ENCODE results near the gene GLOD4. TPM values are rescaled to one million over a fixed set of nuclear protein-coding genes. Genes with fewer than 3 reads are reported as not detected.
"Not testable (repeated sequence)": the region's sequence is repeated elsewhere in the genome, so short reads cannot be mapped to it uniquely, and the experiment has no call there.

GLOD4 gene
- total RNA-seq, 1 donor from 2014 or later: 87.0 TPM

GRCh38 chr17:773467-774312 is 8.4 kb downstream of the GLOD4 start:
- no peak for TF ChIP-seq CTCF (IDR thresholded peaks at IDR 0.05; ENCODE audit: insufficient read depth, low read length, poor library complexity, severe bottlenecking)
- Histone ChIP-seq H3K4me3 (ENCODE audit: low read depth, low read length) (no peak overlapping the region), H3K36me3 (ENCODE audit: control insufficient read depth, insufficient read depth, low read length) (peaks cover 4% of the 10 kb centered on the region), H3K27me3 (ENCODE audit: control insufficient read depth, insufficient read depth, low read length) (no peaks in the 10 kb centered on the region)
- DNase-seq (ENCODE audit: low read depth): no peak

GRCh38 chr17:773016-773415 is 9.1 kb downstream of the GLOD4 start:
- no peak for TF ChIP-seq CTCF (IDR thresholded peaks at IDR 0.05; ENCODE audit: insufficient read depth, low read length, poor library complexity, severe bottlenecking)
- no peak for DNase-seq (ENCODE audit: low read depth)
- no peak overlapping the region for H3K4me3 ChIP-seq (ENCODE audit: low read depth, low read length)
- peaks cover 4% of the 10 kb centered on the region for H3K36me3 ChIP-seq (ENCODE audit: control insufficient read depth, insufficient read depth, low read length)
- H3K27me3 ChIP-seq (ENCODE audit: control insufficient read depth, insufficient read depth, low read length): no peaks in the 10 kb centered on the region

GRCh38 chr17:767076-767475 is 15.0 kb downstream of the GLOD4 start:
- no peak for TF ChIP-seq CTCF (IDR thresholded peaks at IDR 0.05; ENCODE audit: insufficient read depth, low read length, poor library complexity, severe bottlenecking)
- Histone ChIP-seq H3K36me3 (ENCODE audit: control insufficient read depth, insufficient read depth, low read length) (peaks cover 3% of the 10 kb centered on the region), H3K4me3 (ENCODE audit: low read depth, low read length) (no peak overlapping the region), H3K27me3 (ENCODE audit: control insufficient read depth, insufficient read depth, low read length) (no peaks in the 10 kb centered on the region)
- no peak for DNase-seq (ENCODE audit: low read depth)

GRCh38 chr17:760371-760770 is 21.7 kb downstream of the GLOD4 start:
- no peak for DNase-seq (ENCODE audit: low read depth)
- TF ChIP-seq CTCF (IDR thresholded peaks at IDR 0.05; ENCODE audit: insufficient read depth, low read length, poor library complexity, severe bottlenecking): no peak
- no peak overlapping the region for H3K4me3 ChIP-seq (ENCODE audit: low read depth, low read length)
- no peaks in the 10 kb centered on the region for H3K27me3 ChIP-seq (ENCODE audit: control insufficient read depth, insufficient read depth, low read length)
- H3K36me3 ChIP-seq (ENCODE audit: control insufficient read depth, insufficient read depth, low read length): no peaks in the 10 kb centered on the region

- Histone ChIP-seq H3K4me3 (ENCODE audit: low read depth, low read length) (no peak overlapping the region), H3K27me3 (ENCODE audit: control insufficient read depth, insufficient read depth, low read length) (no peaks in the 10 kb centered on the region), H3K36me3 (ENCODE audit: control insufficient read depth, insufficient read depth, low read length) (no peaks in the 10 kb centered on the region)
- no peak for DNase-seq (ENCODE audit: low read depth)
- no peak for TF ChIP-seq CTCF (IDR thresholded peaks at IDR 0.05; ENCODE audit: insufficient read depth, low read length, poor library complexity, severe bottlenecking)
These were observed 22.1 kb downstream of the GLOD4 start for GRCh38 chr17:759964-760363.

GRCh38 chr17:756010-756567 is 26.0 kb downstream of the GLOD4 start:
- H3K4me3 ChIP-seq (ENCODE audit: low read depth, low read length); H3K27me3 ChIP-seq (ENCODE audit: control insufficient read depth, insufficient read depth, low read length); DNase-seq (ENCODE audit: low read depth); H3K36me3 ChIP-seq (ENCODE audit: control insufficient read depth, insufficient read depth, low read length): not testable (repeated sequence)

GRCh38 chr17:755319-755961 is 26.6 kb downstream of the GLOD4 start:
- not testable (repeated sequence) for H3K36me3 ChIP-seq (ENCODE audit: control insufficient read depth, insufficient read depth, low read length); H3K27me3 ChIP-seq (ENCODE audit: control insufficient read depth, insufficient read depth, low read length); DNase-seq (ENCODE audit: low read depth); H3K4me3 ChIP-seq (ENCODE audit: low read depth, low read length)
